ENCODE measurements around the gene ATF6B.
"Not testable (repeated sequence)": the region's sequence is repeated elsewhere in the genome, so short reads cannot be mapped to it uniquely, and the experiment has no call there.

ATF6B gene

GRCh38 chr6:32108094-32108627 is 19.9 kb downstream of the ATF6B start:
- peak; percentile 55 for DNase-seq (ENCODE audit: low read depth)
- no peak for TF ChIP-seq CTCF (conservative IDR thresholded peaks at IDR 0.05; ENCODE audit: control insufficient read depth, insufficient read depth, low read depth, low read length)
- H3K4me3 ChIP-seq (ENCODE audit: control insufficient read depth, low read depth, low read length): no peak overlapping the region

GRCh38 chr6:32107406-32107805 is 20.6 kb downstream of the ATF6B start:
- DNase-seq (ENCODE audit: low read depth): no peak
- TF ChIP-seq CTCF (conservative IDR thresholded peaks at IDR 0.05; ENCODE audit: control insufficient read depth, insufficient read depth, low read depth, low read length): no peak
- H3K4me3 ChIP-seq (ENCODE audit: control insufficient read depth, low read depth, low read length): no peak overlapping the region

- TF ChIP-seq CTCF (conservative IDR thresholded peaks at IDR 0.05; ENCODE audit: control insufficient read depth, insufficient read depth, low read depth, low read length): no peak
- no peak overlapping the region for H3K4me3 ChIP-seq (ENCODE audit: control insufficient read depth, low read depth, low read length)
- no peak for DNase-seq (ENCODE audit: low read depth)
Measured at GRCh38 chr6:32105433-32105832, 22.6 kb downstream of the ATF6B start.

GRCh38 chr6:32102255-32102654 is 25.8 kb downstream of the ATF6B start:
- TF ChIP-seq CTCF (conservative IDR thresholded peaks at IDR 0.05; ENCODE audit: control insufficient read depth, insufficient read depth, low read depth, low read length): no peak
- no peak overlapping the region for H3K4me3 ChIP-seq (ENCODE audit: control insufficient read depth, low read depth, low read length)
- no peak for DNase-seq (ENCODE audit: low read depth)

GRCh38 chr6:32100251-32100650 is 27.8 kb downstream of the ATF6B start:
- H3K4me3 ChIP-seq (ENCODE audit: control insufficient read depth, low read depth, low read length); DNase-seq (ENCODE audit: low read depth): not testable (repeated sequence)

GRCh38 chr6:32097364-32097763 is 30.7 kb downstream of the ATF6B start:
- TF ChIP-seq CTCF (conservative IDR thresholded peaks at IDR 0.05; ENCODE audit: control insufficient read depth, insufficient read depth, low read depth, low read length): no peak
- H3K4me3 ChIP-seq (ENCODE audit: control insufficient read depth, low read depth, low read length): no peak overlapping the region
- no peak for DNase-seq (ENCODE audit: low read depth)

GRCh38 chr6:32096394-32097258 is 31.4 kb downstream of the ATF6B start:
- TF ChIP-seq CTCF (conservative IDR thresholded peaks at IDR 0.05; ENCODE audit: control insufficient read depth, insufficient read depth, low read depth, low read length): no peak
- no peak for DNase-seq (ENCODE audit: low read depth)
- no peak overlapping the region for H3K4me3 ChIP-seq (ENCODE audit: control insufficient read depth, low read depth, low read length)
